ENCODE measurements around the gene UQCC2.

The UQCC2 gene

DNA sequence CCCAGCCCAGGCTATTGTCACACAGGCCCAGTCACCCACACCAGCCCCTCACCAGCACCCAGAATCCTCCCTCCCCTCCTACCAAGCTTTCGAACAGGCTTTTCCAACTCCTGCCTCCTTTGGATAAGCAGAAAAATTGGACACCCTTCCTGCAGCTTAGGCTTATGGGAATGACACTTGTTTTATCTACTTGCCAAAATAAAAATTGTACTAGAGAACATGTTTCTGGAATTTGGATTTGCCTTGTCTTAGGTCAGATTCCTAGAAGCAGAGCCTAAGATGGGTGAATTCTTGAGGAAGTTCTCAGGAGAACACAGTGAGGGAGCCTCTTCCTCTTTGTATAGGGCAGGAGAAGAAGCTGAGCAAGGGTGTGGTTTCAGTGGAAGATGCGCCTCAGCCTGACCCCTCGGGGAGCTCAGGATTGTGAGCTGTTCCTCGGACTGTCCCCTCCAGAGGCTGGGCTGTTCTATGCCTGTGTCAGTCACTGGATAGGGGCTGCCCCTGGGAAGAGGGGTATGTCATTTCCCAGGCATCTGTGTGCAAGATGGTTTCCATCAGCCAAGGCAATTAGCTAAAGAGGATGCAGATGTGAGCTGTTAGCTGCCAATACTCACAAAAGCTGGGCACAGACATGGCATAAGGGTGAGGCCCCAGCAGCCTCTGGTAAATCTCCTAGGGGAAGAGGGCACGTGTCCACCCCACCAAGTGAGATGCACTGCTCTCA is 56.5 kb downstream of the UQCC2 start:
- DNase-seq (ENCODE audit: low read depth in 2 of 2) = no peak

DNA sequence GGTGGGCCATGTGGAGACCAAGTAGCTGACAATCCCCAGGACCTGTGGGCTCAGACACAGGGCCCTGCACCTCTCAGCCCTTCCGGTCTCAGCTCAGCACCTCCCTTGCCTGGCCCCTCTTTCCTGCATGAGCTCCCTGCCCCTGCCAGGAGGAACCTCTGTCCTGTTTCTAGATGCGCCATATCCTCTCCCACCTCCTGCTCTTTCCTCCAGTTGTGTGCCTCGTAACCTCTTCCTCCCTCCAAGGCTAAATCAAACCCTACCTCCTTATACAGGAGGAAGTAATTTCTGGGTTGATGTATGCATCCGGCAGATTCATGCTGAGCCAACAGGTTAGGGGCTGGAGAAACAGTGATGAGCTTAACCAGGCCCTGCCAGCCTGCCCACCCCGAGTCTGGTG is 59.5 kb downstream of the UQCC2 start:
- DNase-seq (ENCODE audit: low read depth in 2 of 2) = no peak

DNA sequence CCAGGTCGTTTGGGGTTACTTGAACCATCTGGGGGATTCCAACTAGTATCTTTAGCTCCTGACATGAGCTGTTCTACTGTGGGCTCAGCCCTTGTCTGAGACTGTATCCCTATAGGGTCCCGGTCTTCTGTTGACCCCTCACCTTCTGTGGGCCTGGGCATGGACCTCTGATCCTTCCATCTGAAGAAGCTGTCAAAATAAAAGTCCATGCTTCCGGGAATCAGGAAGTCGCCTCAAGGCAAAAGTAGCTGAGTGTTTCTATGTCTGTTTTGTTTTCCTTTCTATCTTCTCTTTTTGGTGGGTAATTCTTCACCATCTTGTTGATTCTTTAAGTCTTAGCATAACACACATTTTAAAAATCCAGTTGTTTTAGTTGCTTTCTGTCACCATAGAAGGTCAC is 60.1 kb downstream of the UQCC2 start:
- no peak for DNase-seq (ENCODE audit: low read depth in 2 of 2)

Data from stimulated activated CD8-positive, alpha-beta memory T cell treated with anti-CD3 and anti-CD28 coated beads, Interleukin-7, amount 100 ng/mL, for 4 hours (primary cell).